Fibroblast of skin of left quadriceps (primary cell): ENCODE data around the gene HSD3B7.

Experiments used
- DNase-seq, 2 experiments: peaks; one replicate each; pipeline ENCODE4 v3.0.0-alpha.2; 2013; ENCODE audit warnings: low read depth in 2 of 2

The HSD3B7 gene

DNA sequence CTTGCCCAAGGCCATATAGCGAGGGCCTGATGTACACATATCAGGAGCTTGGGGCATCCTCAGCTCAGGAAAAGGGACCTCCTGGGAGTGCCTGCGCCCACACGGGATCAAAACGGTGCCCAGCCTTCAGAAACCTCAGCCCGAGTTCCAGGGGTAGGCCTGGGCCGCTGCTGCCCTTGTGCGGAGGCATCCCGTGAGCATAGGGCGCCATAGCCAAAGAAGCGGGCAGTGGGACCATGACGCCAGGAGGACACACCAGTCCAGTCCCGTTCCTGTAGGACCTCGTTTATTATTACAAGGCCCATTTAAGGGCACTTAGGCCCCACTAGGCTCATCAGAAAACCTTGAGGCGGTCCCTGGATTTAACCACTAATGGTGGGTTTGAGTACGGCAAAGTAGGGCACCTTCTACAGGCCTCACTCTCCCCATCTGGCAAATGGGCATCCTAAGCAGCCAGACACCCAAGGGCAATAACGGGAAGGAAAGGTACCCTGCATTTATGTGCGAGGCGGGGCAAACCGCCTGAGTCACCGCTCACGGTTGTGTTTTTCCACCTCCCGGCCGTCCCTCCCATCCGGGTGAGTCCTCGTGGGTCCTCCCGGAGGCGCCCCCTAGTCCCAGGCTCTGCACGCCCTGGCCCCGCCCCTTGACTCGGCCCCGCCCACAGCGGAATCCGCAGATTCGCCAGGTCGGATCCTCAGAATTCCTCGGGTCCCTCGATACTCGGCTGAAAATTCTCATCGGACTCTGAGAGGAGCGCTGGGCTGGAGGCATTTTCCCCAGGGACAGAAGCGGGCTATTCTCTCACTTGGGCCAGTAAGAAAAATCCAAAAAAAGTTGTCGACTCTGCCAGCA lies 28.2 kb upstream of the HSD3B7 start:
- peak; percentile 71 for DNase-seq

- peak; percentile 91 to 92 for DNase-seq
These were observed 27.4 kb upstream of the HSD3B7 start, which contains the start of gene SETD1A for GRCh38 chr16:30957456-30958174. TSS of gene SETD1A (plus strand) at chr16:30957754. CDS start at chr16:30958732, 978 bp downstream.

DNA sequence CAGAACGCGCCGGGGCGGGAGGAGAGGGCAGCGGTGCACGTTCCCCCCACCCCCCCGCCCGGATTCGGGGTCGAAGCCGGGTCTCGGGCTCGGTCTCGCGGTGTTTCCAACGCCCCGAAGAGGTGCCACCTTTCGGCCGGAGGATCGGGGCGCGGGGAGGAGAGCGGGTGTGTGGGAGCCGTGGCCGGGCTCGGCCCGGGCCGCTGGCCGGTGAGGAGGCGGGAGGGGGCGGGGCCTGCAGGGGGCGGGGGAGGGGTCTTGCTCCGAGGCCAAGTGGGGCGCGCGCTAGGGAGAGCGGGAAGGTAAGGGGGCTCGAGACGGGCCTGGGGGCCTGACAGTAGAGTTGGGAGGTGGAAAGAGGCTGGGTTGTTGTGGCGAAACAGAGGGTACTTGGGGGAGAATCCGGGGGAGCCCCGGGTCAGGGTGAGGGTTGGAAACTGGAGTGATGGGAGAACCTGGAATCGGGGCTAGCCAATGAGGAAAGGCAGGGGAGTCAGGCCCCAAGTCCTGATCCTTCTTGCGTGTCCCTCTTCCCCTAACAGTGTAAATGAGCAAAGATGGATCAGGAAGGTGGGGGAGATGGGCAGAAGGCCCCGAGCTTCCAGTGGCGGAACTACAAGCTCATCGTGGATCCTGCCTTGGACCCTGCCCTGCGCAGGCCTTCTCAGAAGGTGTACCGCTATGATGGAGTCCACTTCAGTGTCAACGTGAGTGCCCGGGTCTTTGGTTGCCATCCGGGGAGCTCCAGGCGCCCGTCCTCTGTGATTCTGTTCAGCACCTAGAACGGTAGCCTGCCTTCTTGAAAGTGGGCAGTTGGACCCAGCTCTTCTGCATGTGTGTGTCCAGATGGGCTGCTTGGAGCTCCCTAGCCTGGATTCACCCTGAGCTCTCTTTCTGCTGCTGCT lies 26.6 kb upstream of the HSD3B7 start:
- DNase-seq: peak in 1 of 2 experiments; percentile 20

GRCh38 chr16:30961384-30961783 lies 23.6 kb upstream of the HSD3B7 start:
- DNase-seq: no peak

DNA sequence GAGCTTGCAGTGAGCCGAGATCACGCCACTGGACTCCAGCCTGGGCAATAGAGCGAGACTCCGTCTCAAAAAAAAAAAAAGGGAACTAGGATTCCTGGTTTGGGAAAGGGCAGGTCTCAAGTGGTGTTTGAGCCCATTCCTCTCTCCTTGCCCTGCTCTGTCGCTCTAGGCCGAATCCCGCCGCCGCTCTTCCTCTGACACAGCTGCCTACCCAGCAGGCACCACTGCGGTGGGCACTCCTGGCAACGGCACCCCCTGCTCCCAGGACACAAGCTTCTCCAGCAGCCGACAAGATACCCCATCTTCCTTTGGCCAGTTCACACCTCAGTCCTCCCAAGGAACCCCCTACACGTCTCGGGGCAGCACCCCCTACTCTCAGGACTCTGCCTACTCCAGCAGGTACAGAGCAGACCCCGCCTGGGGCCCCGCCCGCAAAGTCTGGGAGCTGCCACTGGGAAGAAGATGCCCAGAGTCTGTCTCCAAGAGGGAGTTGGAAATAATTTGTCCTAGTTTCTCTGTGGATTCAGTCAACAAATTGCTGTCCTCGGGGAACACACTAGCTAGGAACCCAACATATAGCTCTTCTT lies 21.0 kb upstream of the HSD3B7 start:
- DNase-seq: no peak

DNA sequence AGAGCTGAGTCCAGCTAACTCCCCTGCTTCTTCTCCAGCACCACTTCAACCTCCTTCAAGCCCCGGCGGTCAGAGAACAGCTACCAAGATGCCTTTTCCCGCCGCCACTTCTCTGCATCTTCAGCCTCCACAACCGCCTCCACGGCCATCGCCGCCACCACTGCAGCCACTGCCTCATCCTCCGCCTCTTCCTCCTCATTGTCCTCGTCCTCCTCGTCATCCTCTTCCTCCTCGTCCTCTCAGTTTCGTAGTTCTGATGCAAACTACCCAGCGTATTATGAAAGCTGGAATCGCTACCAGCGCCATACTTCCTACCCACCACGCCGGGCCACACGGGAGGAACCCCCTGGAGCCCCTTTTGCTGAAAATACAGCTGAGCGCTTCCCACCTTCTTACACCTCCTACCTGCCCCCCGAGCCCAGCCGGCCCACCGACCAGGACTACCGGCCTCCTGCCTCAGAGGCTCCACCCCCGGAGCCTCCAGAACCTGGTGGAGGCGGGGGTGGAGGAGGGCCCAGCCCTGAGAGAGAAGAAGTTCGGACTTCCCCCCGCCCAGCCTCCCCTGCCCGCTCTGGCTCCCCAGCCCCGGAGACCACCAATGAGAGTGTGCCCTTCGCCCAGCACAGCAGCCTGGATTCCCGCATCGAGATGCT lies 20.3 kb upstream of the HSD3B7 start:
- DNase-seq: no peak

DNA sequence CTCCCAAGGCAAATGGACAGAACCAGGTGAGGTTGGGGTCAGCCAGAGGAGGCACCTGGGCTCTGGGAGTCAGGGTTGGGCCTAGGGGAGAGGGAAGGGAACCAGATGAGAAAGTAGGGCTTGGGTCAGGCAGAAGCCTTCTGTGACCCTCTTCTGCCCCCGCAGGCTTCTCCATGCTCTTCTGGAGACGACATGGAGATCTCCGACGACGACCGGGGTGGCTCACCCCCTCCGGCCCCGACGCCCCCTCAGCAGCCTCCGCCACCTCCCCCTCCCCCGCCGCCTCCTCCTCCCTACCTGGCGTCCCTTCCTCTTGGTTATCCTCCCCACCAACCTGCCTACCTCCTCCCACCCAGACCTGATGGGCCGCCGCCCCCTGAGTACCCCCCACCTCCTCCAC lies 19.6 kb upstream of the HSD3B7 start:
- DNase-seq: no peak

DNA sequence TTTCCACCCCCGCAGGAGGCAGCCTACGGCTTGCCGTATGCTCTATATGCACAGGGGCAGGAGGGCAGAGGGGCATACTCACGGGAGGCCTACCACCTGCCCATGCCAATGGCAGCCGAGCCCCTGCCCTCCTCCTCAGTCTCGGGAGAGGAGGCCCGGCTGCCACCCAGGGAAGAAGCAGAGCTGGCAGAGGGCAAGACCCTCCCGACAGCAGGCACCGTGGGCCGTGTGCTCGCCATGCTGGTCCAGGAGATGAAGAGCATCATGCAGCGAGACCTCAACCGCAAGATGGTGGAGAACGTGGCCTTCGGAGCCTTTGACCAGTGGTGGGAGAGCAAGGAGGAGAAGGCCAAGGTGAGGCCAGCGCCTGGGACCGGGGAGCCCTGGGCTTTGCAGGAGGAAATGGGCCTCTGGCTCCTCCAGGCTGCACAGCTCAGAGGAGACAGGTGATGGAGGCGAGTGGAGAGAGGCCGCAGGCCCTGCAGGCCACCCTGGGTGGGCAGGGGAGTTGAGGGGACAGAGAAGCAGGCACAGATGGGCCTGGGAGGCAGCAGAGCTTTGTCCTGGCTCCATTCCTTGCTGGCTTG lies 18.9 kb upstream of the HSD3B7 start:
- no peak for DNase-seq

GRCh38 chr16:30967795-30968194 lies 17.2 kb upstream of the HSD3B7 start:
- DNase-seq: no peak

DNA sequence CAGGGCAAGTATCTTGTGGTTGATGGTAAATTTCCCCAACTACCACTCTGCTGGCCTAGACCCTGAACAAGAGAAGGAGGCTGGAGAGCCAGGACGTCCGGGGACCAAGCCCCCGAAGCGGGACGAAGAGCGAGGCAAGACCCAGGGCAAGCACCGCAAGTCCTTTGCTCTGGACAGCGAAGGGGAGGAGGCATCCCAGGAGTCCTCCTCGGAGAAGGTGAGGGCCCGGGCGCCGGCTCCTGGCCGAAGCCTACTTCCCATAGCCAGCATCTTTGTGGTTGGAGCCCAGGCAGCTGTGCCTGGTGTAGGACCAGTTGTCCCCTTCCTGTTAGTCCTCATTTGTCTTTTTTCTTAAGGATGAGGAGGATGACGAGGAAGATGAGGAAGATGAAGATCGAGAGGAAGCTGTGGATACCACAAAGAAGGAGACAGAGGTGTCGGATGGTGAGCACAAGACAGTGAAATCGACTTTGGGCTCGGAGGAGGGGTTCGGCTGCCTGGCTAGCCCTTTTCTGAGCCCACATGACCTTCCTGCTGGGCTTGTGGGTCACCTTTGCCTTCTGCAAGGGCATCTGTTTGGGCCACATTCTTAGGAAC lies 15.7 kb upstream of the HSD3B7 start:
- DNase-seq: no peak

DNA sequence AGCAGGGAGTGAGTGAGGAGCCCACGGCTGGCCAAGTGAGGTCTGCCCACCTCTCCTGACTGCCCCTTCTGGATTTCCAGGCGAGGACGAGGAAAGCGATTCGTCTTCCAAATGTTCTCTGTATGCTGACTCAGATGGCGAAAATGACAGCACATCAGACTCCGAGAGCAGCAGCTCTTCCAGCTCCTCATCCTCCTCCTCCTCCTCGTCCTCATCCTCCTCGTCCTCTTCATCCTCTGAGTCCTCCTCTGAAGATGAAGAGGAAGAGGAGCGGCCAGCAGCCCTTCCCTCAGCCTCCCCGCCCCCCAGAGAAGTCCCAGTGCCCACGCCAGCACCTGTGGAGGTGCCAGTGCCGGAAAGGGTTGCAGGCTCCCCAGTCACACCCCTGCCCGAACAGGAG lies 13.7 kb upstream of the HSD3B7 start:
- DNase-seq: no peak

DNA sequence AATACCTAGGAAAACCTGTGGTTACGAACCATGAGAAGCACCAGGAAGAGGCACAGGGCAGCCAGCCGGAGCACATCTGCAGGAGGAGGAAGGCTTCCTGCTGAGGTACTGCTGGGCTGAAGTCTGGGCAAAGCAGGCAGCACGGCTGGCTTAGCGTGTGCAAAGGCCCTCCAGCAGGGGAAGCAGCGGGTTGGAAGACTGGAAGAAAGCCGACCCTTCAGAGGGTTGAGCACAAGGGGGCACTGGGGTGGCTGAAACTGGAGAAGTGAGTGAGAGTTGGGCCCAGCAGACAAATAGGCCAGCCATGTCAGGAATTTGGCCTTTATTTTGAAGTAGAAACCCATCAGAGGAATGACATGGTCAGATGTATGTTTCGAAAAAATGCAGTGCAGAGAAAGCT lies 12.1 kb upstream of the HSD3B7 start:
- no peak for DNase-seq

GRCh38 chr16:30974348-30974747 lies 10.7 kb upstream of the HSD3B7 start:
- DNase-seq: no peak

DNA sequence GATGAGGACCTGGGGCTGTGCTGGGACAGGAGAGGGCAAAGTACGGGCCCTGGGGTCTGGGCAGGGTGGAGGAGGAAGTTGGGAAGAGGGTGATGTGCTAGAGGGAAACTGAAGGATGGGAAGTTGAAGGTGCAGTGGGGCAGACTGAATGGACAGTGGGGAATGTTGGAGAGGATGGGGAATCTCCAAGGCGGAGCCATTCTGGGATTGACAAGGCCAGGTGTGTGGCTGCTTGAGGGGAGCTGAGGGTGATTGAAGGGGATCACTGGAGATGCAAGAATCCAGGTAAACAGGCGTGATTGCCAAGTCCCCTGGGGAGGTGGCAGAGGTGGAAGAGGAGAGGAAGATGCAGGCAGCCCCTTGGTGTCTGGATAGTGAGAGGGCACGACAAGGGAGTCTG lies 8.5 kb upstream of the HSD3B7 start:
- no peak for DNase-seq

- no peak for DNase-seq
These were observed 7.5 kb upstream of the HSD3B7 start for GRCh38 chr16:30977502-30977901.

GRCh38 chr16:30979170-30980022 lies 5.6 kb upstream of the HSD3B7 start:
- no peak for DNase-seq

GRCh38 chr16:30980023-30980371 lies 5.0 kb upstream of the HSD3B7 start:
- DNase-seq: no peak

- DNase-seq: no peak
These were observed 4.6 kb upstream of the HSD3B7 start for GRCh38 chr16:30980434-30980833.

GRCh38 chr16:30980959-30981358 lies 4.0 kb upstream of the HSD3B7 start:
- DNase-seq: no peak
